Mammary epithelial cell (primary cell): ENCODE data around the gene SEMA5B.

Experiments
- CTCF ChIP-seq, 2 donors: IDR thresholded peaks in 1 of 2; conservative IDR thresholded peaks in 1 of 2; 2 replicates each; pipeline ENCODE4 v1.5.1; 2011 to 2012; ENCODE audit warnings: inconsistent platforms in 2 of 2, low read length in 2 of 2, mild to moderate bottlenecking in 2 of 2, control low read depth in 1 of 2, low read depth in 1 of 2; ENCODE audit not compliant: insufficient read depth in 1 of 2; ENCODE audit errors: extremely low read depth in 1 of 2
- EZH2 ChIP-seq: IDR thresholded peaks from 2 replicates; pipeline ENCODE4 v1.6.1; 2012; ENCODE audit warnings: low read length, inconsistent platforms, borderline replicate concordance

GRCh38 chr3:123071146-123071545 lies 43.6 kb upstream of the SEMA5B start:
- TF ChIP-seq CTCF (conservative IDR thresholded peaks at IDR 0.05 in 1 of 2, IDR thresholded peaks at IDR 0.05 in 1 of 2; ENCODE audit: extremely low read depth in 1 of 2, insufficient read depth in 1 of 2, low read depth in 1 of 2, low read length in 2 of 2) (peak in 1 of 2 donors; percentile 14), EZH2 (no peak)
